ENCODE measurements around the gene DDX60. TPM values are rescaled to one million over a fixed set of nuclear protein-coding genes. Genes with fewer than 3 reads are reported as not detected.
"Not testable (repeated sequence)": the region's sequence is repeated elsewhere in the genome, so short reads cannot be mapped to it uniquely, and the experiment has no call there.

Gene DDX60
- total RNA-seq, 1 donor from 2014 or later: 4.8 TPM

DNA sequence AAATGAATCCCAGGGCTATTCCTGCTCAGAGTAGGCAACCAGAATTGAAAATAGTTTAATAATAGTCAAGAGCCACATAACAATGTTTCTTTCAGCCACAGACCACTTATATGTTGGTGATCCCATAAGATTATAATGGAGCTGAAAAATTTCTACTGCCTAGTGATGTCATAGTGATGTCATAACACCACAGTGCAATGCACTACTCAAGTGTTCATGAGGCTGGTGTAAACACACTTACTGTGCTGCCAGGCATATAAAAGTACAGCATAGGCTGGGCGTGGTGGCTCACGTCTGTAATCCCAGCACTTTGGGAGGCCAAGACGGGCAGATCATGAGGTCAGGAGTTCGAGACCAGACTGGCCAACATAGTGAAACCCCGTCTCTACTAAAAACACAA is 15.1 kb downstream of the DDX60 start:
- not testable (repeated sequence) for ATAC-seq

DNA sequence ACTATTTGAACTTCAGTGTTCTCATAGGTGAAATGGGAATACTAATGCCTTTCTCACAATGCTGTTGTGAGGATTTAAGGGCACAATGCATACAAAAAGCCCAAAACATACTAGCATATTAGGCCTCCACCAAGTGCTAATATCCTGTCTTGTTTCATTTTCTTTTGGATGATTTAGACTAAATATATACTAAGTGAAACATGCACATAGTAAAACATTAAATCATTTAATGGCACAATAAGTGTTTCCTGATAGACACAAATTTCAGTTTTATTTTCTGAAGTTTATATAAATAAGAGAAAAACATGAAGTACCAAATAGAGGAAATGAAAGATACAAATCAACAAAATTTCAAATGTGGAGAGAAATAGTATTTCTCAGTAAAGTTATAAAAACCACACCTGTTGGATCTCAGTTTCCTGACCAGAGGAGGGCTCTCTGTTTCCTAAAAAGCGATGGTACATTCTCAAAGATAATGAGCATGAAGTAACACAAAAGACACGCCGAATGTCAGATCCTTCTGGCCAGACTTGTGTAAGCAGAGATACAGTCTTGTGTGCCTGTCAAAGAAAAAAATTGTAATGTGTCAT is 25.1 kb downstream of the DDX60 start:
- no peak for ATAC-seq

DNA sequence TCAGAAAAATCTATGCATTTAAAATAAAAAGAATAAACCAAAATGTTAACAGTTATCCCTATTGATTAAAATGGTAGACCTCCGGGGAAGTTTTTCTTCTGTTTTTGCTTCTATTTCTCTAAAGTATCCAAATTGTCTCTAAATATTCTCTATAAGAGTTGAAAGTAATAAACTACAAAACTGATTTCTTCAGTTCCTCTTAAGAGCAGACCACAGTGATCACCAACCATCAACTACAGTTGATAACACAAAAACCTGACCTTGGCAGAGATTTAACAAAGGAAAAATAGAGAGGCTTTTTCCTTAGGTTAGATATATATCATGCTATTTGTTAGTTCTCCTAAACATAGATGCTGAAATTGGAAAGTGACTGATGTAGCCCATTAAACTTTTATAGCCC is 27.3 kb downstream of the DDX60 start:
- no peak for ATAC-seq

DNA sequence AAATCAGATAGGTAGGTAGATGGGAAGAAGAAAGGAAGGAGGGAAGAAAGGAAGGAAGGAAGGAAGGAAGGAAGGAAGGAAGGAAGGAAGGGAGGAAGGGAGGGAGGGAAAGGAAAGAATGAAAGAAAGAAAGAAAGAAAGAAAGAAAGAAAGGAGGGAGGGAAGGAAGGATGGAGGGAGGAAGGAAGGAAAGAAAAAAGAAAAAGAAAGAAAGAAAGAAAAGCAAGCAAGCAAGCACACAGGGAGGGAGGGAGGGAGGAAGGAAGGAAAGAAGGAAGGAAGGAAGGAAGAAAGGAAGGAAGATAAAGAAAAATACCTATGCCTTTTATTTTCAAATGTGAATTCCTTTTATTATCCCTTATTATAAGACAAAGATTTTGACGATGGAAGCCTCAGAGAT is 32.7 kb downstream of the DDX60 start:
- not testable (repeated sequence) for ATAC-seq

DNA sequence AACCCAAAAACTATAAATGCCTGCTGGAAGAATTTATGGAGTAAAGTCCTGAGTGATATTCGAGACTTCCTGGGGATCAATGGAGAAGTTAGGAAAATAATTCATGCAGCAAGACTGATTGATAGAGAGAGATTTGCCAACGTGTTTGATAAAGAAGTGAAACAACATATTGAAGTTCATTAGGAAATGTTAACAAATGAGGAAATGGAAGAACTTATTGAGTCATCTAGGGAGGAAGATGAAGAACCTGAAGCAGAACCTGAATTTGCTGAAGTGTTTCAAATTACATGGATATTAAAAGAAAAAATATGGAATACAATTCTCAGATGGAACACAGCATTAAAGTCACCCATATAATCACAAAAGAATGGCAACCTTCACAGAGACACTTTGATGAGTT is 39.0 kb downstream of the DDX60 start:
- ATAC-seq: no peak

DNA sequence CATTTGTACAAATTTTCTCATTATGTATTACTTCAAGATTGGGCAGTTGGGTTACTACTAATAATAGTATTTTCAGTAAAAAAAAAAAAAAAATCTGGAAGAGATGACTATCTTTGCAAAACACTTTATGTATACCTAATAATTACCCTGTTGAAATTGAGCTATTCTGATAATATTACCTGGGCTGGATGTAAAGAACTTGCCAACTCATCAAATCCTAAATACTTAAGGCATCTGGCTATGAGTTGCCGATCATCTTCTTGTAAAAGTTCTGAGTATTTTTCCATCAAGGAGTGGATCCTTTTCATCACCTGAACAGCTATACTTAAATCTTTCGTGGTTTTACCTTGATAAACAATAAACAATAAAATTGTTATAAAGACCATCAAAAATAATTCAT is 42.7 kb downstream of the DDX60 start:
- ATAC-seq: no peak

DNA sequence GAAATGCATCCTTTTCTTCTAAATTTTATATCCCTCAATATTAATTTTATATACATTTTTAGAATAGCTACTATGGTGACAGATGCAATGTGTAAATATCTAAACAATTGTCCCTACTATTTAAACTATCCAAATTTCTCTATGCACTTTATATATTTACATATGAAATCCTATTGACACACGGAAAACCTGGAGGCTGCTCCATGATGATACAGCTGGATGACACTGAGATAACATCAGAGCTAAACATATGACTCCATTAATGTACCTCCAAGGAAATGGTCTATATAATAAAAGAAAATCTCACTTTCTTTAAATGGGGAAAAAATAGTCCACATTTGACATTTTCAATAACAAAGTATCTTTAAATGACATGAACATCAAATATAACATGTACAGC is 43.7 kb downstream of the DDX60 start:
- no peak for ATAC-seq

DNA sequence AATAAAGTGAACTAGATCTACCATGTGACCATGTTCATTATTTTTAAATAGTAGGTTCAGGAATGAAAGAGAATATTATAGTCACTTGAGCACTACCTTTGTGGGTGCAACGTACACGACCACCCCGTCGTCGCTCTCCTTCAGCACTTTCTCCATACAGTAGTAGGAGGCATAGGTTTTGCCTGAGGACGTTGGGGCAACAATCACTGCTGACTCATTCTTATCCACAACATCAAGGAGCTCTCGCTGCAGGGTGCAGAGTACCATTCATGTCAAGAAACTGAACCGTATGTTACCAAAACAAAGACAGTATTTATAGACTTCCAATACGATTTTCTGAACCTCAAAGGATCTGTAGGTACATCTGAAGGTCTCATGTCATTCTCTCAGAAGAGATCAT is 44.7 kb downstream of the DDX60 start:
- ATAC-seq: no peak

DNA sequence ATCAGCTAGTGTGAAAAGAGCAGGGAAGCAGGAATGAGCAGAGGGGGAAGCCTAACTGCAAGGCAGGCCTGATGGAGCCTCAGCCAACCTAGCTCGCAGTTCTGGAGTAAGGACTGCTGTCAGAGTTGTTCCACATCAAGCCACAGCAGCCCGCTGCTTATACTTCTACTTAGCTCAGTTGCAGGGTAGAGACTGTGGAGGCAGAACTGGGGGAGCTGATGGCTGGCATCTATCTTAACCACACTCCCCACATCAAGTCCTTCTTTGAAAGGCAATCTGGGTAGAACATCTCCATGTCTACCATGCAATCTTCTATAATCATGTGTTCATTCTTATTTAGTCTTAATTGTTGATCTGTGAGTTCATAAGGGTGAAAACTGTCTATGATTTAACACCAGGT is 46.1 kb downstream of the DDX60 start:
- no peak for ATAC-seq

DNA sequence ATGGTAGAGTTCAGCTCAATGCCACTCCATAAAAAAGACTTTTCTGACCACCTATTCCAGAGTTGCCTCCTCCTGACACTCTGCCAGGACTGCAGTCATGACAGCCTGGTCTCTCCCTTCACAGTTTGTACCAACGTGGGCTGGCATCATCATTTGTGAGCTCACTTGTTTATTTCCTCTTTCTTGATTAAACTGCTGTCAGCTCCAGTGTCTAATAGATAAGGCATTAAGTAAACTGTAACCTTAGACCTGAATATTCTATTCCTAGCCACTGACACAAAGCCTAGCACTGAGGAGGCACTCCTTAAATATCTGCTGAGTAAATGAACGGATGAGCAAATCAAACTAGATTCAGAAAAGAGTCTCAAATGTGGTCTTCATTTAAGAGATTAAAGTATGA is 48.7 kb downstream of the DDX60 start:
- no peak for ATAC-seq

DNA sequence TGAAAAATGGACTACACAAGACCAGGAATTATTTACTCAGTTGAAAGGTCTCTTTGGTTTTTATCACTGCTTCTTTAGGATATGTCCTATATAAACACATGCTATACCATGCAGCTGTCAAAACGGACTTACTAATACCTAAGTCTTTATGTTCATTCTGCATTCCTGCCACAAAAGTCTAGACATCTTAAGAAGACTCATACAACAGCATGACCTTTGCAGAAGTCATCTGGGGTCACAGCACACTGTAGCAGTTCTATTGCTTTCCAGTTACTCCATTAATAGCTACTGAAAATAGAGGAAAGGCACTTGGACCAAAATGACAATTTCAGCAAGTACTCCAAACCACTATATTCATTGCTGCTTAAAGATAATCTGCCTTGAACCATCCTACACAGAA is 53.2 kb downstream of the DDX60 start:
- ATAC-seq: no peak

DNA sequence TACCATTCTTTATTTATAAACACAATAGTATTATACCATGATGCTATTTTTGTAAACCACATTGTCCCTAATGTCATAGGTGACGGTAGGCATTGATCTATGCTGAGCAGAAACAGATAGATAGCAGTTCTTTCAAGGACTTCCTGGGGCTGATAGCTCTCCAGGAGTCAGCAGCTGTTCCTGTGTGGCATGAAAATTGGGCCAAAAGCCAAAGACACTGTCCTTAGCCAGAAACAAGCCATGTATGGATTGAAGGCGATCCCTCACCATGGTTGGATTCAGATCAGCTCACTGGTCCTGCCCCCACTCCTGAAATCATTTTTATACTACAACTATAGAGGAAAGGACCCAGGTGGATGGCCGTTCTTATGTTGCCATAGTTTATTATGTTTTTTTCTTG is 53.6 kb downstream of the DDX60 start:
- ATAC-seq: no peak

DNA sequence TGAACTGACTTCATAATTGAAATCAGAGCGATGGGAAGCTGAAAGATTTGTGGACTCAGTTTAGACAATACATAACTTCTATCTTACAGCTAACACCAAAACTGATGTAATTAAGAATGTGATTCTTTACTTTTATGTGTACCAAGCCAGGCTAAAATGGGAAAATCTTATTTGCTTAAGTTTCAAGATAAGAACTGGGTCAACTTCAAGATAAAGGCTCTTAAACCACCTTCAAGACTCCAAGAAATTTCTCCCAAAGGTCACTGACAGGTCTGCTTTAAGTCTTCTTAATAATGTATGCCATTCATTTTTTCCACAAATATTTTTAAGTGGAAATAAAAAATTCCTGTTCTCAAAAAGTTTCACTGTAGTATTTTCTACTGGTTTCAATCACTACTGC is 55.5 kb downstream of the DDX60 start:
- ATAC-seq: no peak

DNA sequence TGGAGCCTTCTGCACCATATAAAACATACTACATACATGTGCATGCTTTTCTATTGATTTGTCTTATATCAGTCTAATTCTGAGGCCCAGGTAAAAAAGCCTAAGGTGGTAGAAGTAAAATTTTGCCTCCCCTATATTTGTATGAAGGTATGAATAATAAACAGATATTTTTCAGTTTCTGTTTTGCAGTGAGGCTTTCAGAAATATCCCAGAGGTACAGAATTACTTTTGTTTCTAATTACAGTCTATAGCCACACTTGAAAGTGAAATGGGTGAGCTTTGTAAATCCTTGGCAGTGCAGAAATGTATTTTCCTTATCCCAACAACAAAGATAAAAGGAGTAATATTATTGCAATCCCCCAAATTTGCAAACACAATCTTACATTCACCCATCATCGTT is 59.5 kb downstream of the DDX60 start:
- ATAC-seq: no peak

DNA sequence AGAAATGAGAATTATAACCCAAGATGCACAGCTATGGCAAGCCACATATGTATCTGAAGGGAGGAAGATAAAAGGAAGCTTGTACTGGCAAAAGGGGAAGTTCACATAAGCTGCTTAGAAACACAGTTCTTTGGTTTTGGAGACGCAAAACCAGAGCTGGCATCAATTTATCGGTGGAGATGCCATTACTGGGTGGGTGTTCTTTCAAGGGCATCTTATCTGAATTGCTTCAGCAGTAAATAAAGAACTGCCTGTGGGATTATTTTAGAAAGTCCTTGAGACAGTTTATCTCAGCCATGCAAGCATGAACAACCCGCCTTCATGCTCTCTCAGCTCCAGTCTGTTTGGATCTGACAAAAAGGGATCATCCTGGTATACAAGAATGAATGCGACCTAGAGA is 60.8 kb downstream of the DDX60 start:
- no peak for ATAC-seq

DNA sequence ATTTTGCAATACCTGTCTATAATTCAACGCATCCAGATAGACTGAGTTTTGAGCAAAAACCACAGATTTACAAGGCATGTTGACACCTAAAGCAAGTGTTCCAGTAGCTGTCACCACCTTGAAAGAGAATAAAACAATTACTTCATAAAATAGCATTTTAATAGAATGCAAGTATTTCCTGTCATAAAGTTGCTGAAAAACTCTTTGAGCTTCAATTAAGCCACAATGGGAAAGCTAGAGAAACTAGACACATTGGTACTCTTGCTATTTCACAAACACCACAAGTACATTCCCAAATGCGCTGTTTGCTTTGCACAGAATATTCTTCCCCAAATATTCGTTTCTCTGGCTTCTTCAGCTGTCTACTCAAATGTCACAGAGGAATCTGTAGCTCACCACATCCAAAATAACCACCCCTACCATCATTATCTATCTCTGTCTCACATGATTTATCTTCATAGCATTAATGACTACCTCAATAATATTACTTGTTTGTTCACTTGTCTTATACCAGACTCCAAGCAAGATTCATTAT is 70.3 kb downstream of the DDX60 start:
- no peak for ATAC-seq

DNA sequence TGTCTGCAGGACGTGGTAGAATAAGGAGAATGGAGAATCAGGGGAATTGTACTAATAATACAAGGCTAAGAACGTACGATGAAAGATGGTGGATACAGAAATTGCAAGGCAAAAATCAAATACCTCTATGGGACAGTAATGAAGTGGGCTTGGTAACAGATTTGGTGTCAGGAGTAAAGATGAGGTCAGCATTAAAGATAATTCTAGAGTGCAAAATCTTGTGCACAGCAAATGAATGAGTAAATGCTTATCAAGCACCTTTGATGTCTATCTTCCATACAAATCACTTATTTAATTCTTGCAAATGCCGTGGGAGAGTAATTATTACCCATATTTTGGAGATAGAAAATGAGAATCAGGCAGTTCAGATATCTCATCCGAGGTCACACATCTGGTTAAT is 70.9 kb downstream of the DDX60 start:
- no peak for ATAC-seq

DNA sequence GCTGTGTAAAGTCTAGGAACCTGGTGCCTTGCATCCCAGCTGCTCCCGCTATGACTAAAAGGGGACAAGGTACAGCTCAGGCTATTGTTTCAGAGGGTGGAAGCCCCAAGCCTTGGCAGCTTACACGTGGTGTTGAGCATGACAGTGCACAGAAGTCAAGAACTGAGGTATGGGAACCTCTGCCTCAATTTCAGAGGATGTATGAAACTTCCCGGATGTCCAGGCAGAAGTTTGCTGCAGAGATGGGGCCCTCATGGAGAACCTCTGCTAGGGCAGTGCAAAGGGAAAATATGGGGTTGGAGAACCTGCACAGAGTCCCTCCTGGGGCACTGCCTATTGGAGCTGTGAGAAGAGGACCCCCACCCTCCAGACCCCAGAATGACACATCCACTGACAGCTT is 76.6 kb downstream of the DDX60 start:
- ATAC-seq: no peak

DNA sequence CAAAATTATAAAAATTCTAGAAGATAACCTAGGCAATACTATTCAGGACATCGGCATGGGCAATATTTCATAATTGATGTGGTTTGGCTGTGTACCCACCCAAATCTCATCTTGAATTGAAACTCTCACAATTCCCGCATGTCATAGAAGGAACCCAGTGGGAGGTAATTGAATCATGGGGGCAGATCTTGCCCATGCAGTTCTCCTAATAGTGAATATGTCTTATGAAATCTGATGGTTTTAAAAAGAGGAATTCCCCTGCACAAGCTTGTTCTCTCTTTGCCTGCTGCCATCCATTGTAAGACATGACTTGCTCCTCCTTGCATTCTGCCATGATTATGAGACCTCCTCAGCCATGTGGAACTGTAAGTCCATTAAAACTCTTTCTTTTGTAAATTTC is 77.7 kb downstream of the DDX60 start:
- ATAC-seq: no peak

DNA sequence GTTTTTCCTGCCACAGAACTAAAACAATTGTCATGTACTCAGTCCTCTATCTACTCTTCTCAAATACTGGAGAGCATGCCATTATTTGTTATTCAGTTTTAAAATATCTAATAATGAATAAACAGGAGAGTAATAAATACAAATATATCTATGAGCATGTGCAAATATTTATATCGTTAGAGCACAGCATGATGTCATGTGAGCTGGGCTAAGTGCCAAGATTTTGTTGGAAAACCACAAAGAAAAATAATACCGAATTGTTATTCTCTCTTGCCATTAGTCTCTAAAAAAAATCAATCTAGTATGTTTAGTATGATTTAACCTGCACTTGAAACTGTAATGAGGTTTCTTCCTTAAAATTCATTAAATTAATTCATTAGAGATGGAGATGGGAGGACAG is 97.3 kb downstream of the DDX60 start:
- ATAC-seq: no peak

DNA sequence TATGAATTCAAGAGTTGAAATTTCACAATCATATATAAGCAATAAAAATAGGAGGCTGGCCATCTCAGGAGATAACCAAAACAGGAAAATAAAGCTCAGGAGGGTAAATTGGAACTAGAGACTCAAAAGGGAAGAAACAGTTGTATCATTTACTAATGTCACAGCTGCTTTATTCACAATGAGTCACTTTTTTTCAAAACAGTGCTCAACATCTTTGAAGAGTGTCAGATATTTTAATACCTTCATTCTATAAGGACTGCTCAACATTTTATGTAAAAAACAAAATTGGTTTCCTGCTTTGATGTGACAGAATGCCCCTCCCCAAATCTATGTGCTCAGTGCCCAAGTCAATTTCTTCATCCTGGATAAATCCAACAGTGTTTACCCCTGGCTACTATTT is 97.7 kb downstream of the DDX60 start:
- no peak for ATAC-seq

DNA sequence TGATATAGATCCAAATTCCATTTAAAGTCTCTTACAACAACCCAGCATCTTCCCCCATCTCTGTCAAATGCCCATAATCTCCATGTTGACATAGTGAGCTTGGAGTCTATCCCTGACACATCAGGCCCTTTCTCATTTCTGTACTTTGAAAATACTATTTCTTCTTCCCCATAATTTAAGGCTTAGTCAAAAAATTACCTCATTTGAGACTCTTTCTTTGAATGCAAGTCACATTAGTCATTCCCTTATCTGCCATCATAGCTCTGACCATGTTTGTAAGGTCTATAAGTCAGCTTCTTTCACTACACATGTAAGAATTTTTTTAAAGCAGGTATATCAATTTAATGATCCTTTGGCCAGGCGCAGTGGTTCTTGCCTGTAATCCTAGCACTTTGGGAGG is 99.9 kb downstream of the DDX60 start:
- no peak for ATAC-seq

DNA sequence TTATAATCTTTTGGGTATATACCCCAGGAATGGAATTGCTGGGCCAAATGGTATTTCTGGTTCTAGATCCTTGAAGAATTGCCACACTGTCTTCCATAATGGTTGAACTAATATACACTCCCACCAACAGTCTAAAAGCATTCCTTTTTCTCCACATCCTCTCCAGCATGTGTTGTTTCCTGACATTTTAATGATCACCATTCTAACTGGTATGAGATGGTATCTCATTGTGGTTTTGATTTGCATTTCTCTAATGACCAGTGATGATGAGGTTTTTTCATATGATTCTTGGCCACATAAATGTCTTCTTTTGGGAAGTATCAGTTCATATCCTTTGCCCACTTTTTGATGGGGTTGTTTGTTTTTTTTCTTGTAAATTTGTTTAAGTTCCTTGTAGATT is 105.0 kb downstream of the DDX60 start:
- not testable (repeated sequence) for ATAC-seq

DNA sequence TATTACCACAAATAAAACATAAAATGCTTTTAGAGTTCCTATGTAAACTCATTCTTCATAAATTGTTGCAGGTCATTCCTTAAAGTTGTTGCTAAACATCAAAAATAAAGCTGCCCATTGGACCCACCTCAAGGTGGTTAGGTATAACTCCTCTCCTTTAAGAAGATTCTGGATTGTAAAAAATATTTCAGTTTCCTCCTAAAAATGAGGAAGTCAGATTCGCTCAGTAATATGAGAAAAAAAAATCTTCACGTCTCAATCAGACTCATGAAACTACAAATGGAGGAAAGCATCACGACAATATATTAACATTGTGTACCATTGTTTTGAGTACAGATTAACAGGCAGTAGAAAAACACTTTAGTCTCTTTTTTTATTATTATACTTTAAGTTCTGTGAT is 105.9 kb downstream of the DDX60 start:
- no peak for ATAC-seq

DNA sequence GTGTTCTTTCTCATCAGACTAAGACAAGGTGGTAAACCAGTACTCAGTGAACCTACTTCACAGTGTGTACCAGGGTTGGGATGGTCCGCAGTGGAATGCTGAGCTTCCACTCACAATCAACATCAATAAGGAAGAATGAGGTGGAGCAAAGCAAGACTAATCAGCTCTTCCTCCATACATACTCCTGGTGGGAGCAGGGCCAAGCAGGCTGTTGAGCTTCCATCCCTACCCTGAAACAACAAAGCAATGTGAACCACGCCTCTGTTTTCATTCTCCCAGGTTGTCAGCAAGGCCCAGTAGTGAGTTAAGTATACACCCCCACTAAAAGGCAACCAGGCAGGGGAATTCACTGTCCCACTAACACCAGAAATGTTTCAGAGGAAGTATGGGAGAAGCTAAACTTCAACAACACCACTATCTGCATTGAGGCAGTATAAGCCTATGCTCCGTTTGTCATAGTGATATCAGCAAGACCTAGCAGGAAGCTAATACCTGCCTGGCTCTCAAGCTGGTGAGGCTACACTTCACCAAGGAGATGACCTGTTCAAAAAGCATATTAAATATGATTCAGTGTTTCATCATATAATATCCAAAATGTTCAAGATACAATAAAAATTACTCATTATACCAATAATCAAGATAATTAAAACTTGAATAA is 109.5 kb downstream of the DDX60 start:
- ATAC-seq: no peak

Measured in esophagus mucosa (tissue), 1 donor.